Ascending aorta (tissue), 2 donors: ENCODE measurements around the gene UNC79. TPM values are rescaled to one million over a fixed set of nuclear protein-coding genes. Genes with fewer than 3 reads are reported as not detected.

Experiments
- DNase-seq, 2 donors: peaks; one replicate each; pipeline ENCODE4 v3.0.0-alpha.2; 2019; ENCODE audit warnings: low spot score in 2 of 2
- H3K27ac ChIP-seq, 2 donors: fragments of 200-600 bp; sonication (generic); one replicate each; pipeline ENCODE4 v1.5.1; 2016 to 2017; ENCODE audit warnings: mild to moderate bottlenecking in 1 of 2
- H3K27me3 ChIP-seq: fragments of 200-600 bp; sonication (generic); one replicate; pipeline ENCODE4 v1.5.1; 2017
- H3K36me3 ChIP-seq, 2 donors: fragments of 200-600 bp; sonication (generic); one replicate each; pipeline ENCODE4 v1.5.1; 2016
- H3K4me1 ChIP-seq, 2 donors: fragments of 200-600 bp; sonication (generic); one replicate each; pipeline ENCODE4 v1.5.1; 2016 to 2017; ENCODE audit warnings: mild to moderate bottlenecking in 1 of 2
- H3K4me3 ChIP-seq, 2 donors: fragments of 200-600 bp; sonication (generic); one replicate each; pipeline ENCODE4 v1.5.1; 2016 to 2017; ENCODE audit warnings: mild to moderate bottlenecking in 1 of 2
- H3K9me3 ChIP-seq, 2 donors: fragments of 200-600 bp; sonication (generic); one replicate each; pipeline ENCODE4 v1.5.1; 2016
- intact Hi-C: fragments of 100-400 bp; cut with DNase I; formaldehyde crosslinking; loops from one replicate; pipeline ENCODE4 v1.15.1; 2023
- total RNA-seq: library from RNA; depleted of rRNA; stranded (reverse); fragments of >200 nt; gene quantifications from one replicate; pipeline ENCODE4 v1.1.0, GENCODE V29; 2016
- TF ChIP-seq, protein P1 (sequence below), 3 experiments: fragments of 200-600 bp in 2 of 3; fragments of 450-650 bp in 1 of 3; sonication (generic) in 2 of 3; IDR thresholded peaks; one replicate each; pipeline ENCODE4 v1.5.1; 2016 to 2019; ENCODE audit warnings: antibody characterized with exemption in 3 of 3, mild to moderate bottlenecking in 1 of 3, moderate library complexity in 1 of 3

UNC79 gene
- total RNA-seq, 1 donor from 2014 or later, result not detected

DNA sequence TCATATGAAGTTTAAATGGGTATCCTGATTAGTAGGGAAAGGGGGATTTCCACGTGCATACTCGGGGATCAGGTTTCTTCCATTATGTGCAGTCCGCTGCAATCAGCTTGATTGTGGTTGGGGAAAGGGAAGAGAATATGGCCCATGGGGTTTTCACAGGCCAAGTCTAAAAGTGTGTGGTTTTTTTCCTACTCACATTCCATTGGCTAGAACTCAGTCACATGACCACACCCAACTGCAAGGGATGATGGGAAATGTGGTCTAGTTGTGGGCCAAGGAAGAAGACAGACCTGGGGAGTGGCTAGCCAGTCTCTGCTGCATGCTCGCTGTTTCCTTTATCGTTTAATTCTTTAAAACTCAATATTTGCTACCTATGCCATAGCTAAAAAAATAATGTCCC is 252.5 kb downstream of the UNC79 start:
- intact Hi-C loops, result no loop called here
- DNase-seq, result no peak

DNA sequence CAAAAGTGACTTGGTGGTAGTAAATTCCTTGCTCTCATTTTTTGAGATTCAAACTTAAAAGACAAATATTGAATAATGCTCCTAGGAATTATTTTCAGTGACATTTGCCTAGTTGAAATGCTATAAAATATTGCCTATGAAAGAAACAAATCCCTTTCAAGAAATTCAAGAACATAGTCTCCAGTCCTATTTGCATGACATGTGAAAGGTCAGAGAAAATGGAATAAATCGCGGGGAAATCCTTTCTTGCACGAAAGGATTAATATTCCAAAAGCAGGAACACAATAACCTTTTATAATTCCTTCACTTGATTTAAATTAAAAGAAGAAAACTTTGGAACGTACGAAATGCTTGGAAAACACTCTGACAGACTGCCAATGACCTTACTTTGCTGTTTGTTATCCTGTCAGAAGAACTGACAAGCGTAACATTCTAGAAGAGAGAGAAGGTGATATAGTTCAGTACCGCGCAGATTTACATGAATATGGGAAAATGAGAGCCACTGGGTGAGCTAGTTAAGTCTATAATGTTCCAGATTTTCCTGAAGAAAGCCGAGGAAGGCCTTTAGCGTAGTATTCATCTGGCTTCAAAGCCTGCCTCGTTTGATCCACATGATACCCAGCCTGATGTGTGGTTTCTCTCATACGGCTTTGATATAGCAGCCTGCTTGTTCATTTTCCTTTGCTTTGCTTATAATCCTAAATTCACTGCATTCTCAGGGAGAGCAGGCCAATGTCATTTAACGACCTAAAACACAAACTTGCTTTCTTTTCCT is 254.6 kb downstream of the UNC79 start:
- Histone ChIP-seq H3K27ac (no peak overlapping the region), H3K36me3 (no peaks in the 10 kb centered on the region), H3K4me3 (no peak overlapping the region), H3K27me3 (no peaks in the 10 kb centered on the region), H3K9me3 (no peaks in the 10 kb centered on the region), H3K4me1 (no peaks in the 10 kb centered on the region)
- DNase-seq, result no peak
- intact Hi-C loops, result no loop called here
- TF ChIP-seq, protein P1, sequence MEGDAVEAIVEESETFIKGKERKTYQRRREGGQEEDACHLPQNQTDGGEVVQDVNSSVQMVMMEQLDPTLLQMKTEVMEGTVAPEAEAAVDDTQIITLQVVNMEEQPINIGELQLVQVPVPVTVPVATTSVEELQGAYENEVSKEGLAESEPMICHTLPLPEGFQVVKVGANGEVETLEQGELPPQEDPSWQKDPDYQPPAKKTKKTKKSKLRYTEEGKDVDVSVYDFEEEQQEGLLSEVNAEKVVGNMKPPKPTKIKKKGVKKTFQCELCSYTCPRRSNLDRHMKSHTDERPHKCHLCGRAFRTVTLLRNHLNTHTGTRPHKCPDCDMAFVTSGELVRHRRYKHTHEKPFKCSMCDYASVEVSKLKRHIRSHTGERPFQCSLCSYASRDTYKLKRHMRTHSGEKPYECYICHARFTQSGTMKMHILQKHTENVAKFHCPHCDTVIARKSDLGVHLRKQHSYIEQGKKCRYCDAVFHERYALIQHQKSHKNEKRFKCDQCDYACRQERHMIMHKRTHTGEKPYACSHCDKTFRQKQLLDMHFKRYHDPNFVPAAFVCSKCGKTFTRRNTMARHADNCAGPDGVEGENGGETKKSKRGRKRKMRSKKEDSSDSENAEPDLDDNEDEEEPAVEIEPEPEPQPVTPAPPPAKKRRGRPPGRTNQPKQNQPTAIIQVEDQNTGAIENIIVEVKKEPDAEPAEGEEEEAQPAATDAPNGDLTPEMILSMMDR (IDR thresholded peaks at IDR 0.05), result no peak

More for the DNA sequence above, 252.5 kb downstream of the UNC79 start:
- no peaks in the 10 kb centered on the region for H3K36me3 ChIP-seq
- no peak overlapping the region for H3K27ac ChIP-seq
- H3K4me3 ChIP-seq, result no peak overlapping the region
- H3K9me3 ChIP-seq, result no peaks in the 10 kb centered on the region
- TF ChIP-seq, protein P1 (IDR thresholded peaks at IDR 0.05), result no peak
- H3K4me1 ChIP-seq, result no peaks in the 10 kb centered on the region
- no peaks in the 10 kb centered on the region for H3K27me3 ChIP-seq

DNA sequence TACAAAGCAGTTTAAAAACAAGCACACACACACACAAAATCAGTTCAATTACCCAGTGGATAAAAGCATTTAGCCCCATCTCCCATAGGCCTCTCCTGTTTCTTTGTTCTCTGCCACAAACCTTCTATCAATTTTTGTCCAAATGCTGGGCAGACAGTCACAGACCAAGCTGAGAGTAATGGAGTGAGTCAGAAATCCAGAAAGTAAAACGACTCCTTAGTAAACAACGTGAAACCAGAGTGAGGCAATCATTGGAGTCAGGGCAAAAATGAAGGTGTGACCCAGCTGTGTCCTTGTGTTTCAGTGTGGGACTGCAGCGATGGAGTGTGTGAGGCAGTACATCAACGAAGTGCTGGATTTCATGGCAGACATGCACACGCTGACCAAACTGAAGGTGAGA is 255.5 kb downstream of the UNC79 start:
- Histone ChIP-seq H3K4me1 (no peaks in the 10 kb centered on the region), H3K27me3 (no peaks in the 10 kb centered on the region), H3K36me3 (no peaks in the 10 kb centered on the region), H3K4me3 (no peak overlapping the region), H3K27ac (no peak overlapping the region), H3K9me3 (no peaks in the 10 kb centered on the region)
- no peak for DNase-seq
- TF ChIP-seq, protein P1 (IDR thresholded peaks at IDR 0.05), result no peak
- intact Hi-C loops, result no loop called here

DNA sequence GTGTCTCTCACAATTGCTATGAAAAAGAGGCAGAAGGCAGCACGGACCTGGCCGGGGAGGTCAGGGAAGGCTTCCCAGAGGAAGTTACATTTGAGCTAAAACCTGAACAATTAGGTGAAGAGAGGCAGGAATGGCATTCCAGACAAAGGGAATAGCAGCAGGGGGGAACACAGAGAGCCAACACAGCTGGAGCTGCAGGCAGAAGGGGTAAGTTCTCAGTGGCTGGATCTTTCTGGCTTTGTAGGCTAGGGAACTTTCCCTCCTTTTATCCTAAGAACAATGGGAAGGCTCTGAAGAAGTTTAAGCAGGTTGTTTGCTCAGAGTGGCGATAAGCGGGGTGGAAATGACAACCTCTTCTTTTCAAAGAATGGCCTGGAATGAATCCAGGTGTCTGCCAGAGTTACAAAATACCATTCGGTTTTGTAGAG is 257.5 kb downstream of the UNC79 start:
- Histone ChIP-seq H3K27ac (no peak overlapping the region), H3K4me3 (no peak overlapping the region), H3K27me3 (no peaks in the 10 kb centered on the region), H3K4me1 (no peaks in the 10 kb centered on the region), H3K36me3 (no peaks in the 10 kb centered on the region), H3K9me3 (no peaks in the 10 kb centered on the region)
- TF ChIP-seq, protein P1 (IDR thresholded peaks at IDR 0.05), result no peak
- DNase-seq, result no peak
- intact Hi-C loops, result no loop called here

DNA sequence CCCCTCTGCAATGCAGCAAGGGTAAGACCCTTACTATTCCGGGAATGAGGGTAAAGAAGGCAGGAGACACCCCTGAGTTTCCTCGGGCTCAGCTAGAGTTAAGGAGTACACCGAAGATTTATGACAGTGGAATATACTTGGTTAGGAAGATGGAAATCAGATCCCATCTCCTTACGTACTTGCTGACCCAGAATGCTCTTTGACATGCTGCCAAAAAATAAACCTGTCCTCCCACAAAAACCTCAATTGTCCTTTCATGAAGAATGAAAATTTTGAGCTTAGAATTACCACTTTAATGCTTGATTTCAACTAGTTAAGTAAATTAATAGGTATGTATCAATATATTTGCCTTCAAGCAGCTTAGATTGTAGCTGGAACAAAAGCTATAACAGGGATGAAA is 258.1 kb downstream of the UNC79 start:
- DNase-seq, result no peak
- Histone ChIP-seq H3K4me1 (no peaks in the 10 kb centered on the region), H3K36me3 (no peaks in the 10 kb centered on the region), H3K27ac (no peak overlapping the region), H3K27me3 (no peaks in the 10 kb centered on the region), H3K4me3 (no peak overlapping the region), H3K9me3 (no peaks in the 10 kb centered on the region)
- intact Hi-C loops, result no loop called here
- TF ChIP-seq, protein P1 (IDR thresholded peaks at IDR 0.05), result no peak
